ENCODE results near the gene NOX4. TPM values are rescaled to one million over a fixed set of nuclear protein-coding genes. Genes with fewer than 3 reads are reported as not detected.
A peak's percentile ranks its signal among the peaks of the same experiment; 100 is the strongest.
"Not testable (repeated sequence)": the region's sequence is repeated elsewhere in the genome, so short reads cannot be mapped to it uniquely, and the experiment has no call there.

NOX4 gene
- polyA plus RNA-seq, 10 donors = 1.7 to 7.2 (median 3.1) TPM

DNA sequence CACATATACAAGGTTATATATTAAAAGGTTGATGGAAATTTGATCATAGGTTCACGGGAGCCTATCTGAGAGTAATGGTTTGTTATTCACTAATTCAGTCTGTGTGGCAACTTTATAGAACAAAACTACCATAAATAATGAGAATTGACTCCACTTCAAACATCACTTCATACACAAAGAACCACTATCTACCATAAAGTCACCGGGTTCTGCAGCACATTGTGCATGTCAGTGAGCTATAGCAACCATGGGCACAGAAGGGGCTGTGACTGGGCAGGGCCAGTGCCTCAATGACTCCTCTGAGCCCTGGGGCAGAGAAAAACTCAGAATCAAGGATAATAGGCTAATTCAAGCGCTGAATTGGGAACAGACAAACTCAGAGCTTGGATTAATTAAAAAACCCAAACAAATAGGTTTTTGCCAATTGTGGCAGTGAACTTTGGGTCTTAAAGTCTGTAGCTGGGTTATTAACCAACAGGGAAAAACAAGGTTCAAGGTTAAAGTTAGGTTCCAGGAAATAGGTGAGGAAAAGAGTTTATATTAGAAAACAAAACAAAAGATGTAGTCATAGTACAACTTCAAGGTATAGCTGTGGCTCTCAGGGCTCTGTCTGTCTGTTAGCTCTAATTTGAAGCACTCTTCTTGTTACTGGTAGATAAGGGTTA, 181.7 kb downstream of the NOX4 start:
- not testable (repeated sequence) for DNase-seq

DNA sequence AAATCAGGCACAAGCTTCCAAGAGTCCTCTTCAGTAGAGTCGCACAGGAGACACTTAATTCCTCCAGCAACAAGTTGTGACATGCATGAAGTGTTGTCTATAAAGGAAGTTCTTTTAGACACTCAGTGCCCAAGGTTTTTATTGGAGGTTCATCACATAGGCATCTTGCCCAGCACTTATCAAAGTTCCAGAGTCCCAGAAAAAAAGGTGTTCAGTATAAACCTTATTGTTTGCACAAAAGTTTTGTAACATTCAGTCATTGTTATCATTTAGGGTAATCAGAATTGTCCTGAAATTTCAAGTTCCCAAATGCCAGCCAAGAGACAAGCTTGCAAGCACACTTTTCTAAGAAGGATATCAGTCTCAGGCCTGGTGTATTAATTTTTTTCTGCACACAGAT, 182.9 kb downstream of the NOX4 start:
- not testable (repeated sequence) for DNase-seq

DNA sequence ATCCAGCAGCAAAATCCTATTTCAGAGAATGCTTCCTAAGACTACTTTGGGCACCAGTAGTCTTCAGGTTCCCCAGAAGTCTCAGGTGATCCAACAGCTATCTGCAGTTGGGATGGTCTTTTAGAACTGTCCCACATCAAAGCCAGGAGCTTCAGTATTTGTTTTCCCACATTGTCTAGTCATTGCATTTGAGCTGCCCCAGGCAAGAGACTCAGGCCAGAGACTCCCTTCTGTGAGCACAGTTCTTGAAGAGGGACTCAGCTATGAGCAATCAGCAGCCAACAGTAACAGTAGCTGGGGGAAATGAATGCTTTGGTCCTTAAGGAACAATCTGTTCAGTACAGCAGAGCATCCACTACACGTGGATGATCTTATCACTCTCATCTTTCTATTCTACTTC, 188.1 kb downstream of the NOX4 start:
- not testable (repeated sequence) for DNase-seq

DNA sequence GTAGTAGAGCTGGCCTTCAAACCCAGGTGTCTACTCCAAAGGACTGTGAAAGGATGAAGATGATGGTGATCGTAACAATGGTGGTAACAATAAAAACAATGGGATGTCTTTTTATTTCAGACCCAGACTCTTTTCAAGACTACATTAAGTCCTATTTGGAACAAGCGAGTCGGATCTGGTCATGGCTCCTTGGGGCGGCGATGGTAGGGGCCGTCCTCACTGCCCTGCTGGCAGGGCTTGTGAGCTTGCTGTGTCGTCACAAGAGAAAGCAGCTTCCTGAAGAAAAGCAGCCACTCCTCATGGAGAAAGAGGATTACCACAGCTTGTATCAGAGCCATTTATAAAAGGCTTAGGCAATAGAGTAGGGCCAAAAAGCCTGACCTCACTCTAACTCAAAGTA, 196.2 kb downstream of the NOX4 start:
- not testable (repeated sequence) for DNase-seq

DNA sequence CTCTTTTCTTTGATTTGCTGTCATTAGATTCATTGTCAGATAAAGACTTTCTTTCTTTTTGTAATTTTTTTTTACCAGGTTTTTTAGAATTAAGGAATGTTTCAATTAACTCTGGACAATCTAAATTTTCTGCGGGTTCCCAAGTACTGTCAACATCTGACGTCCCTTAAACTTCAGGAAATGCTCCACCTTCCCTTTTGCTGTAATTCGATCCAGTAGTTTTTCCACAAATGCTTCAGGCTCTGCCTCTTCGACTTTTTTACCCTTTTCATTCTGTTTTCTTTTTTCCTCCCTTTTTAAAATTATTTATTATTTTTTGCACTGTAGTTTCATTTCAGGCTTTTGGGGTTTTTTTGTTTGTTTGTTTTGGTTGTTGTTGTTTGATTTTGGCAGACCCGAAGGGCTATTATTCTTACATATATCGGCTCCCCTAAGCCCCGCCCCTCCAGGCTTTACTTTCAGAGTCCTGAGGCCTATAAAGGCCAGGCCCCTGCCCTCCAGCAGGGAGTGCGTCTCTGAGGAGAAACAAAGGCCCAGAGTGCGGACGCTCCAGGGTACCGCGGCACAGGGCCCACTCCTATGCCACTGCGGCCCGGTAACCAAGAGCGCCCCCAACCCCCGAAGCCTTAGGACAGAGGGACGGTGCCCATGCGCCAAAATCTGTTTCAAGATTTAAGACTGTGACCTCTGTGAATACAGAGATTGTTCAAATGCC, 197.1 kb downstream of the NOX4 start:
- DNase-seq = peak; percentile 6 to 44 (median 11)

DNA sequence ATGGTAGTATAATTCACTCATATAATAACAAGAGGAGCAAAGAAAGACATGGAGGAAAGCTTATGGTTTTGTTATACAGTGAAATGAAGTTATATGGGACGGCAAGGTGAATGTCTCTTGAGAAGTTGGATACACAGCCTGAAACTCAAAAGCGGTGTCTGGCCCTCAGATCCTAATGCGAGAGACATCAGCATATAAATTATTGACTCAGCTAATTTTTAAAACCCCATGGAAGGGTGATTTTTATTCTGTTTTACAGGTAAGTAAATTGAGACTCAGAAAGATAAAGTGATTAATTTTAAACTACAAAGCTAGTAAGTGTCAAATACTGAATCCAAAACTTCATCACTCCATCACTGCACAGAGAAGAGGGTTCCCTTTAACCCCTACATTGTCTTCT, 203.2 kb downstream of the NOX4 start:
- DNase-seq = not testable (repeated sequence)

DNA sequence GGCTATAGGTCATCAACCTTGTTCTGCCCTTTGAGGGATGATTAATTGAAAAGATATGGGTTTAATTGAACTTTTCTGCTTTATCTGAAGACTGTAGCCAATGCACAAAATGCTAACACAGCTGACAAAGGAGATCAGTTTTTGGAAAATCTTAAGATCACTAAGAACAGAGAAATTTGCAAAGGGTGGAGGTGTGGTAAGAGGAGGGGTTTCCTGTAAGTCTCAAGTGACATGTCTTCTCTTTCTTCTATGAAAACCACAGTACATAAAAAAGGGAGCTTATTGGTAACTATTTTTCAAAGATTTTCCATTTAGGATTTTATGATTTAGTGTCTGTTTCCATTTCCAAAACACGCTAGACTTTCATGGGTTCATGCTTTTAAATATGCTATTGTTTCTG, 204.6 kb downstream of the NOX4 start:
- DNase-seq = not testable (repeated sequence)

DNA sequence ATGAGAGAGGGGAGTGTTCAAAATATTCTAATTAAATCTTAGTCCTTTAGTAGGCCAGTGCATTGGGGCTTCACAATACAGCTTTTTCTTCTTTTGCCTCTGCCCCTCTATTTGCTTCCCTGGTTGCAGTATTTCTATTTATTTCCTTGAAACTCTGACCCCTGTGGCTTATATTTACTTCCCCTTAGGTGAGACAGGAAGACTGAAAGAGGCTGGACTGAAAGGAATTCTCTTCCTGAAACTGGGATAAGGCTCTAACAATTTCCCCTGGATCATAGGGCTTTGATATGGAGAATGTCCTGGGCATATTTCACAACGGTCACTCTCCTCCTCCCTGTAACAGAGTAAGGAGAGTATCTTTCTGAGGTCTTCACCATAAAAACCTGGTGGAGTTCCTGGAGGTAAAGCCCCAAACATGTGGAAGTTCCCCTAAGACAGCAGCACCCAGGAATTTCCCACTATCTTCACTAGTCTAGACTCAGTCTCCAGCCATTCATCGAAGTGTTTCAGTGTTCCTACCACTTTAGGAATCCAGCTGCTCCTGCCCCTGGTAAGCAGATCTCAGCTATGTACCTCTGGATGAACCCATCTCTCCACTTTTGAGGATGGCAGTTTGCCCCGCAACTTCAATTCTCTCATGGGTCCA, 210.0 kb downstream of the NOX4 start:
- not testable (repeated sequence) for DNase-seq

DNA sequence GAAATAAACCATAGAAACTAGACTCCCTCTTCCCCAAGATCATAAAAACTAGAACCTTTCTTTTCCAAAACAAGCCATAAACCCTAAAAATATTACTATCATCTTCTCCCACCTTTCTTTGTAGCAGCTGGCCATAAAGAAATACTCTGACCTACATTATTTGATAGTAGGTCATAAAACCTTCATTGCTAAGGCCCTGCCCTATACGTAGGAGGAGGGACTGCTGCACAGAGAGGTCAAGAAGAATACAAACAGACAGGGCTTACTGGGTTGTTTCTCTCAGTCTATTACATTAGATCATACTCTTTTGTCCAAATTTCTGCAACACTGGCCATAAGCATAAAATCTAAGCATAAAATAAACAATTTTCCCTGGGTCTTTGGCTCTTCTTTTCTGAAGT, 212.0 kb downstream of the NOX4 start:
- no peak for DNase-seq

DNA sequence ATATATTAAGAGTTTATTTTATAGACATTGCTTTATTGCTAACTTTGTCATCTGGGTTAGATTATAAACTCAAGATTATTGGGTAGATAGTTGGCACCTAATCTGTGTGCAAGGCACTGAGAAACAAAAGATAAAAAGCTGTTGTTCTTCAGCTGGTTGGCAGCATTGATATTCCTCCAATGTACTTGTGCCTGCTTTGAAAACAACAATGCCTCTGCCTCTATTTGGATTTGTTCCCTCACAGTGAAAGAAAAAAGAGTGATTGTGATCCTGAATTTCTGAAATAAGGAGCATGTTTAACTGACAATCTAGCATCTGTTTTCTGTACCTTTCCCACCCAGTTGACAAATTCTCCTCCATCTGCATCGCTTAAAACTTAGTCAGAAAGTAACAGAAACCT, 215.2 kb downstream of the NOX4 start:
- no peak for DNase-seq

Other genes with a start within 250 kb of the NOX4 start
- gene TRIM77, start 218.9 kb upstream of the NOX4 start, polyA plus RNA-seq (ENCODE audit: insufficient read length in 10 of 10) = not detected